ENCODE measurements around the gene TUBA1C. TPM values are rescaled to one million over a fixed set of nuclear protein-coding genes. Genes with fewer than 3 reads are reported as not detected.

TUBA1C gene
- total and polyA plus RNA-seq, 2 of the 4 experiments (the other 2 are of a cell fraction), result 1,420 to 2,555 TPM

DNA sequence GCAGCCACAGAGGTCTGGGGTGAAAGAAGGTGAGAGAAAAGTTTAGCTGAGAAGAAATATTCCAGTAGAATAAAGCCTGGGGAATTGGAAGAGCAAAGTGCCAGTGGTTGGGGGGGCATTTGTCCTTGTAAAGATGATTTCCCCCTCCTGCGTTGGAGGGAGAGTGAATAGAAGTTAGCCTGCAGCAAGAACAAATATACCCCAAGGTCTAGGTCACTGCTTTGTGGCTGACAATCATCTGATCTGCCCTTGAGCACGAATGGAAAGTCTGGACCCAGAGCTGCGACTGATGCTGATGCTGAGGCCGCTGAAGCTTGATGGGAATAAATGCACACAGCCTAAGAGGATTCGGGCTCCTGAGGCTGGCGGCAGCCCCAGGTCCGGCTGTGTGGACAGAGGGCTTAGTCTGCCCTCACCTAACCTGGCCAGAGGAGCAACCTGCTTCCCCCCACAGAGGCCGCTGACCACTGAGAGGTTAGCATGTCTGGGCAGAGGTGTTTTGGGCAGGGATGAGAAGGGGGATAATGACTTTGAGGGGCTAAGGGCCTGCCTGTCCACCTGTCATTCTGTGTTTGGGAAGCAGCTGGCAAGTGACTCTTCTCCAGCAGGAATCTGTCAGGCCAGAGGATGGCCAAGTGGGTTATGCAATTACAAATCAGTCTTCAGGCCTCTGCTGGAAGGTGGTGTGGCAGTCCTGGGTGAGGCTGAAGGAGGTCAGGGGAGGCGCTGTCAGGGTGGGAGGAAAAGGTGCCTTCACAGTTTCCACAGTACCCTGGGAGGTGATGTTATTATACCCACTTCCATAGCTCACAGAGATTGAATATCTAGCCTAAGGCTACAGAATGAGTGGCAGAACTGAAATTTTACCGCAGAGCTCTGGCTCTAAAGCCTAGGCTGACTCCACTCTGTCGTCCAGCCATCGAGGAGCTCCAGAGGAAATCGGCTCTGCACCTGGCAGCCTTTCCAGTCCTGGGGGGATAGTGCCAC is 11.7 kb downstream of the TUBA1C start (continued):
- TF ChIP-seq, protein P1, sequence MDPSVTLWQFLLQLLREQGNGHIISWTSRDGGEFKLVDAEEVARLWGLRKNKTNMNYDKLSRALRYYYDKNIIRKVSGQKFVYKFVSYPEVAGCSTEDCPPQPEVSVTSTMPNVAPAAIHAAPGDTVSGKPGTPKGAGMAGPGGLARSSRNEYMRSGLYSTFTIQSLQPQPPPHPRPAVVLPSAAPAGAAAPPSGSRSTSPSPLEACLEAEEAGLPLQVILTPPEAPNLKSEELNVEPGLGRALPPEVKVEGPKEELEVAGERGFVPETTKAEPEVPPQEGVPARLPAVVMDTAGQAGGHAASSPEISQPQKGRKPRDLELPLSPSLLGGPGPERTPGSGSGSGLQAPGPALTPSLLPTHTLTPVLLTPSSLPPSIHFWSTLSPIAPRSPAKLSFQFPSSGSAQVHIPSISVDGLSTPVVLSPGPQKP (IDR thresholded peaks at IDR 0.05; ENCODE audit: borderline replicate concordance, low read depth, low read length), result no peak

DNA sequence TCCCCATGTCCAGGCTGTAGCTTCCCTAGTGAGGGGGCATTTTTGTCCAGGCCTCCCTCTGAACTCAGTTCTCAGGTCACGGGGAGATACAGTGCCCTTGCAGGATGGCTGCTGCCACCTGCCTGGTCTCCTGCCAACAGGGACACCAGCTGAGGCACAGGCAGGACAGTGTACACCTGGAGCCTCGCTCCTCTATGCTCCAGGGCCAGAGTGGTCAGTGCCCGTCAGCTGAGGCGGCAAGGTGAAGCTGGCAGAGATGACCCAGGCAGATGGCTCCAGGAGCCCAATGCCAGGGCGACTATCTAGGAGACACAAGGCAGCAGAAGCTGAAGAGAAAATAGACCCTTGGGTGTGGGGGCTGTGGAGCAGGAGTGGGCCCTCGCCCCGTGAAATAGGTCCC is 12.6 kb downstream of the TUBA1C start:
- H4K91ac ChIP-seq (ENCODE audit: insufficient read depth, low read depth, low read length), result no peak overlapping the region
- no peak overlapping the region for H2BK20ac ChIP-seq (ENCODE audit: low read depth, low read length)
- H2BK5ac ChIP-seq (ENCODE audit: low read depth, low read length, poor library complexity, severe bottlenecking), result no peak overlapping the region
- ATAC-seq (ENCODE audit: low read depth) (no peak), DNase-seq (no peak)
- H2AK9ac ChIP-seq (replicated peaks; ENCODE audit: low read depth, low read length, poor library complexity), result no peak overlapping the region
- no peak overlapping the region for H3K14ac ChIP-seq (replicated peaks; ENCODE audit: low read depth, low read length)
- no peak overlapping the region for H2BK120ac ChIP-seq (ENCODE audit: low read depth, low read length)
- POLR2A ChIA-PET (ENCODE audit: unreplicated experiment), result interaction anchor here (1.2 kb wide), 1 partner anchor 9 kb away, joined by 3 read pairs; no protein-coding TSS in a partner anchor
- H3K23ac ChIP-seq (ENCODE audit: low read depth, low read length), result no peak overlapping the region
- no peak overlapping the region for H4K5ac ChIP-seq (ENCODE audit: low read depth, low read length)
- H2AK5ac ChIP-seq (ENCODE audit: low read depth, low read length), result no peak overlapping the region
- no peaks in the 10 kb centered on the region for H3K4me1 ChIP-seq (ENCODE audit: control insufficient read depth, insufficient read depth, low read length)
- no peak overlapping the region for H3K9ac ChIP-seq (ENCODE audit: low read depth, low read length)
- no peak overlapping the region for H3K56ac ChIP-seq (ENCODE audit: extremely low read depth, insufficient read depth, low read length)
- BruUV-seq (replicated peaks), result no TSS peak
- intact Hi-C loops (cut with micrococcal nuclease), result no loop called here
- in situ Hi-C loops (cut with MboI; ENCODE audit: low sequenced_read_pairs), result no loop called here
- no peak overlapping the region for H3K4me3 ChIP-seq (ENCODE audit: insufficient read depth, low read depth, low read length)
- peaks cover 17% of the 10 kb centered on the region for H3K36me3 ChIP-seq (ENCODE audit: control insufficient read depth, insufficient read depth, low read length)
- H3K4me2 ChIP-seq (ENCODE audit: low read depth, low read length), result no peak overlapping the region
- CTCF ChIA-PET, result interaction anchor here (0.7 kb wide), 2 partner anchors 11 kb away, joined by 3 to 7 read pairs; no protein-coding TSS in a partner anchor
- H2AFZ ChIP-seq (replicated peaks; ENCODE audit: low read length, poor library complexity), result no peak overlapping the region
- H3K4ac ChIP-seq (ENCODE audit: low read depth, low read length), result no peak overlapping the region
- 98% methylated on average over 5 of the region's 7 CpGs; no CpG with 5 or more reads in 1 of the 2 experiments for WGBS, 2 experiments (ENCODE audit: extremely low coverage in 2 of 2, insufficient read length in 1 of 2)
- H3K27ac ChIP-seq (ENCODE audit: insufficient read depth, low read length), result no peak overlapping the region
- H3K79me1 ChIP-seq (ENCODE audit: low read depth in 1 of 2, low read length in 2 of 2), result peaks cover 0 to 23% of the 10 kb centered on the region in 2 experiments; a peak in 2 of 4 replicates
- dilution Hi-C loops (cut with HindIII; ENCODE audit: low sequenced_read_pairs, unreplicated experiment), result no loop called here
- peaks cover 2% of the 10 kb centered on the region; the same call in 1 of the 2 replicates for H3K27me3 ChIP-seq (ENCODE audit: control insufficient read depth, insufficient read depth, low read length)
- H3K9me3 ChIP-seq (ENCODE audit: control insufficient read depth, insufficient read depth, low read length), result no peaks in the 10 kb centered on the region
- H4K8ac ChIP-seq (ENCODE audit: low read depth in 2 of 2, low read length in 2 of 2), result no peak overlapping the region
- no peak overlapping the region for H3K18ac ChIP-seq (ENCODE audit: low read depth, low read length)
- peaks cover 40% of the 10 kb centered on the region for H4K20me1 ChIP-seq (ENCODE audit: insufficient read depth, low read length)
- no peak overlapping the region for H2BK15ac ChIP-seq (ENCODE audit: low read depth, low read length)
- H3K9me1 ChIP-seq (ENCODE audit: insufficient read depth, low read length), result peaks cover 10% of the 10 kb centered on the region; the same call in 1 of the 2 replicates
- TF ChIP-seq, protein P1 (IDR thresholded peaks at IDR 0.05; ENCODE audit: borderline replicate concordance, low read depth, low read length), result no peak
- TF ChIP-seq SMC3 (IDR thresholded peaks at IDR 0.05; ENCODE audit: low read depth, low read length), result no peak
- TF ChIP-seq BHLHE40 (IDR thresholded peaks at IDR 0.05; ENCODE audit: low read depth, low read length), result no peak
- no peak for TF ChIP-seq MAFK (IDR thresholded peaks at IDR 0.05; ENCODE audit: low read depth, low read length)
- TF ChIP-seq MXI1 (IDR thresholded peaks at IDR 0.05; ENCODE audit: borderline replicate concordance, low read depth, low read length), result no peak
- TF ChIP-seq MAZ (IDR thresholded peaks at IDR 0.05; ENCODE audit: borderline replicate concordance, low read depth, low read length), result no peak
- no peak for TF ChIP-seq POLR2A (IDR thresholded peaks at IDR 0.05; ENCODE audit: low read depth, low read length)
- TF ChIP-seq RCOR1 (IDR thresholded peaks at IDR 0.05; ENCODE audit: insufficient replicate concordance, low read length), result no peak
- no peak for TF ChIP-seq CHD1 (IDR thresholded peaks at IDR 0.05; ENCODE audit: low read depth, low read length)
- no peak for TF ChIP-seq NFE2L2 (IDR thresholded peaks at IDR 0.05; ENCODE audit: low read depth, low read length)
- no peak for TF ChIP-seq RAD21 (IDR thresholded peaks at IDR 0.05; ENCODE audit: low read length)
- TF ChIP-seq FOS (IDR thresholded peaks at IDR 0.05; ENCODE audit: low read depth, low read length), result no peak

Data from IMR-90 (cell line).